PC-9 (cell line): ENCODE results near the gene LMAN2. TPM values are rescaled to one million over a fixed set of nuclear protein-coding genes. Genes with fewer than 3 reads are reported as not detected.
A peak's percentile ranks its signal among the peaks of the same experiment; 100 is the strongest.
"Not testable (repeated sequence)": the region's sequence is repeated elsewhere in the genome, so short reads cannot be mapped to it uniquely, and the experiment has no call there.

Experiments used
- BruUV-seq: library from RNA; stranded (reverse); fragments of 400-500 nt; replicated peaks from 2 replicates; lab custom pipeline; 2021; lab: Mats Ljungman, UMichigan
- CTCF ChIA-PET: fragments of 300-600 bp; sonication (Branson Sonifier 250); formaldehyde crosslinking; loops from one replicate; lab custom pipeline; 2022; ENCODE audit warnings: antibody characterized with exemption; lab: Charles Lee
- POLR2A ChIA-PET: fragments of 300-600 bp; sonication (Branson Sonifier 250); formaldehyde crosslinking; loops from one replicate; lab custom pipeline; 2022; ENCODE audit warnings: antibody characterized with exemption; ENCODE audit not compliant: unreplicated experiment; lab: Charles Lee
- DNase-seq, 2 experiments: peaks; one replicate each; pipeline versions ENCODE4 v3.0.0 to v3.0.0-alpha.2; 2015 to 2022; ENCODE audit warnings: mixed read lengths in 1 of 2
- H2AFZ ChIP-seq: fragments of 200-600 bp; sonication (generic); 2 replicates; pipeline ENCODE4 v1.8.1; 2017; ENCODE audit warnings: antibody characterized with exemption
- H3F3A ChIP-seq: fragments of 200-600 bp; sonication (generic); 2 replicates; pipeline ENCODE4 v1.8.1; 2017; ENCODE audit warnings: antibody characterized with exemption, mild to moderate bottlenecking, low read depth; ENCODE audit not compliant: insufficient read depth
- H3K27ac ChIP-seq: fragments of 200-600 bp; sonication (generic); 2 replicates; pipeline ENCODE4 v1.6.1; 2016; ENCODE audit warnings: mixed run types
- H3K27me3 ChIP-seq: fragments of 200-600 bp; sonication (generic); 2 replicates; pipeline ENCODE4 v1.6.1; 2016; ENCODE audit warnings: low read depth, mixed run types; ENCODE audit not compliant: insufficient read depth
- H3K36me3 ChIP-seq: fragments of 200-600 bp; sonication (generic); 2 replicates; pipeline ENCODE4 v1.6.1; 2016; ENCODE audit warnings: low read depth, mixed run types
- H3K4me1 ChIP-seq: fragments of 200-600 bp; sonication (generic); replicated peaks from 2 replicates; pipeline ENCODE4 v1.6.1; 2016; ENCODE audit warnings: mixed run types; ENCODE audit not compliant: insufficient read depth
- H3K4me2 ChIP-seq: fragments of 200-600 bp; sonication (generic); 2 replicates; pipeline ENCODE4 v1.6.1; 2017; ENCODE audit warnings: mixed run types
- H3K4me3 ChIP-seq: fragments of 200-600 bp; sonication (generic); 2 replicates; pipeline ENCODE4 v1.6.1; 2016; ENCODE audit warnings: mixed run types
- H3K79me2 ChIP-seq: fragments of 200-600 bp; sonication (generic); 2 replicates; pipeline ENCODE4 v1.6.1; 2017; ENCODE audit warnings: low read depth, mixed run types
- H3K9me2 ChIP-seq: fragments of 200-600 bp; sonication (generic); 2 replicates; pipeline ENCODE4 v1.8.1; 2017; ENCODE audit warnings: mild to moderate bottlenecking; ENCODE audit not compliant: insufficient read depth
- H3K9me3 ChIP-seq: fragments of 200-600 bp; sonication (generic); 2 replicates; pipeline ENCODE4 v1.8.1; 2016; ENCODE audit warnings: low read depth; ENCODE audit not compliant: insufficient read depth
- H4K20me1 ChIP-seq: fragments of 200-600 bp; sonication (generic); 2 replicates; pipeline ENCODE4 v1.8.1; 2017; ENCODE audit not compliant: insufficient read depth
- CTCF ChIP-seq: fragments of 200-600 bp; sonication (generic); conservative IDR thresholded peaks from 2 replicates; pipeline ENCODE4 v1.6.1; 2017; ENCODE audit warnings: mixed run types, antibody characterized with exemption, mild to moderate bottlenecking, moderate library complexity
- EZH2 ChIP-seq: fragments of 200-600 bp; sonication (generic); IDR thresholded peaks from 2 replicates; pipeline ENCODE4 v1.8.0; 2017; ENCODE audit warnings: antibody characterized with exemption, low read depth
- intact Hi-C: fragments of 100-400 bp; cut with micrococcal nuclease; formaldehyde crosslinking; loops from one replicate; pipeline ENCODE4 v1.10.0; 2022; ENCODE audit not compliant: unreplicated experiment
- total RNA-seq: library from RNA; stranded (reverse); gene quantifications from 2 replicates; pipeline ENCODE4 v1.2.3, GENCODE V29; 2021

The LMAN2 gene
- total RNA-seq, 1 experiment from 2014 or later = 153 TPM

GRCh38 chr5:177362292-177362609 is 10.8 kb upstream of the LMAN2 start:
- Histone ChIP-seq H3F3A (peaks cover 10% of the 10 kb centered on the region; the same call in 1 of the 2 replicates), H3K9me3 (no peaks in the 10 kb centered on the region), H4K20me1 (no peaks in the 10 kb centered on the region), H3K4me2 (peak overlapping the region; percentile 95), H3K4me3 (no peak overlapping the region; the same call in 1 of the 2 replicates), H3K9me2 (no peaks in the 10 kb centered on the region), H3K27ac (no peak overlapping the region), H3K27me3 (peaks cover 10% of the 10 kb centered on the region; the same call in 1 of the 2 replicates), H3K36me3 (no peaks in the 10 kb centered on the region), H3K4me1 (0 out of 2 replicates have a peak, but pooled peaks cover 4% of the 10 kb centered on the region), H2AFZ (no peak overlapping the region), H3K79me2 (no peaks in the 10 kb centered on the region)
- CTCF ChIA-PET = interaction anchor here (0.7 kb wide), 1 partner anchor 139 kb away, joined by 3 read pairs; no protein-coding TSS in a partner anchor
- intact Hi-C loops = no loop called here
- POLR2A ChIA-PET = interaction anchor here (0.6 to 0.7 kb wide), 2 partner anchors 50 to 1436 kb away, joined by 5 read pairs; no protein-coding TSS in a partner anchor
- TF ChIP-seq EZH2 (no peak), CTCF (no peak)
- no TSS peak for BruUV-seq
- no peak for DNase-seq

- Histone ChIP-seq H3F3A (peaks cover 13% of the 10 kb centered on the region; the same call in 1 of the 2 replicates), H3K27me3 (peaks cover 14% of the 10 kb centered on the region; the same call in 1 of the 2 replicates), H3K9me2 (no peaks in the 10 kb centered on the region), H3K4me2 (no peak overlapping the region), H3K36me3 (no peaks in the 10 kb centered on the region), H3K4me1 (0 out of 2 replicates have a peak, but pooled peaks cover 4% of the 10 kb centered on the region), H3K27ac (no peak overlapping the region), H4K20me1 (no peaks in the 10 kb centered on the region), H2AFZ (no peak overlapping the region), H3K9me3 (no peaks in the 10 kb centered on the region), H3K4me3 (no peak overlapping the region), H3K79me2 (no peaks in the 10 kb centered on the region)
- CTCF ChIA-PET = interaction anchor here (1.1 kb wide), 1 partner anchor 9 kb away, joined by 3 read pairs; no protein-coding TSS in a partner anchor
- POLR2A ChIA-PET = interaction anchor here (0.5 to 0.6 kb wide), 2 partner anchors 424 to 1436 kb away, joined by 5 to 25 read pairs; no protein-coding TSS in a partner anchor
- TF ChIP-seq CTCF (no peak), EZH2 (no peak)
- intact Hi-C loops = no loop called here
- no TSS peak for BruUV-seq
- no peak for DNase-seq
These were observed 10.2 kb upstream of the LMAN2 start for GRCh38 chr5:177361418-177362291.

GRCh38 chr5:177360740-177361139 is 9.3 kb upstream of the LMAN2 start:
- H4K20me1 ChIP-seq, H3K4me1 ChIP-seq, H3K4me2 ChIP-seq, H3K9me2 ChIP-seq, H3K9me3 ChIP-seq, DNase-seq, BruUV-seq, H3K27ac ChIP-seq, H3K79me2 ChIP-seq, H3K36me3 ChIP-seq, intact Hi-C loops, H2AFZ ChIP-seq, H3K4me3 ChIP-seq: not testable (repeated sequence)
- ChIA-PET CTCF (interaction anchor here (1.1 kb wide), 1 partner anchor 10 kb away, joined by 3 read pairs; no protein-coding TSS in a partner anchor), POLR2A (interaction anchor here (0.5 kb wide), 1 partner anchor 423 kb away, joined by 25 read pairs; no protein-coding TSS in a partner anchor)
- peaks cover 13% of the 10 kb centered on the region; the same call in 1 of the 2 replicates for H3F3A ChIP-seq
- H3K27me3 ChIP-seq = peaks cover 14% of the 10 kb centered on the region; the same call in 1 of the 2 replicates
